Duodenal mucosa (tissue), 2 donors: ENCODE data around the gene SLC37A4.
"Not testable (repeated sequence)": the region's sequence is repeated elsewhere in the genome, so short reads cannot be mapped to it uniquely, and the experiment has no call there.

Experiments
- H3K27ac ChIP-seq: one replicate; pipeline ENCODE4 v1.7.0; 2013; ENCODE audit warnings: low read depth, low read length
- H3K27me3 ChIP-seq, 2 donors: one replicate each; pipeline ENCODE4 v1.7.0; 2013; ENCODE audit warnings: low read length in 2 of 2, control low read depth in 1 of 2; ENCODE audit not compliant: insufficient read depth in 2 of 2, control insufficient read depth in 1 of 2
- H3K36me3 ChIP-seq, 2 donors: one replicate each; pipeline ENCODE4 v1.7.0; 2013; ENCODE audit warnings: low read length in 2 of 2, control low read depth in 1 of 2; ENCODE audit not compliant: insufficient read depth in 2 of 2, control insufficient read depth in 1 of 2
- H3K4me1 ChIP-seq, 2 donors: one replicate each; pipeline ENCODE4 v1.7.0; 2013; ENCODE audit warnings: low read length in 2 of 2, control low read depth in 1 of 2; ENCODE audit not compliant: insufficient read depth in 2 of 2, control insufficient read depth in 1 of 2
- H3K4me3 ChIP-seq, 2 donors: one replicate each; pipeline ENCODE4 v1.7.0; 2013; ENCODE audit warnings: low read length in 2 of 2, low read depth in 1 of 2
- H3K9ac ChIP-seq, 2 donors: one replicate each; pipeline ENCODE4 v1.7.0; 2013; ENCODE audit warnings: low read length in 2 of 2, low read depth in 1 of 2
- H3K9me3 ChIP-seq, 2 donors: one replicate each; pipeline ENCODE4 v1.7.0; 2013; ENCODE audit warnings: low read length in 2 of 2, control low read depth in 1 of 2; ENCODE audit not compliant: control insufficient read depth in 1 of 2

The SLC37A4 gene

GRCh38 chr11:119042927-119043326, 12.2 kb upstream of the SLC37A4 start:
- H3K4me3 ChIP-seq: no peak overlapping the region
- H3K27me3 ChIP-seq: no peaks in the 10 kb centered on the region
- H3K27ac ChIP-seq: no peak overlapping the region
- peaks cover 19 to 37% of the 10 kb centered on the region in 2 donors for H3K36me3 ChIP-seq
- H3K4me1 ChIP-seq: no peaks in the 10 kb centered on the region
- no peak overlapping the region for H3K9ac ChIP-seq
- no peaks in the 10 kb centered on the region for H3K9me3 ChIP-seq

GRCh38 chr11:119041821-119042514, 11.3 kb upstream of the SLC37A4 start:
- Histone ChIP-seq H3K27me3 (no peaks in the 10 kb centered on the region), H3K4me1 (no peaks in the 10 kb centered on the region), H3K9ac (no peak overlapping the region), H3K27ac (no peak overlapping the region), H3K4me3 (no peak overlapping the region), H3K9me3 (no peaks in the 10 kb centered on the region), H3K36me3 (peaks cover 11 to 27% of the 10 kb centered on the region in 2 donors)

- not testable (repeated sequence) for H3K36me3 ChIP-seq, H3K9ac ChIP-seq, H3K27me3 ChIP-seq, H3K9me3 ChIP-seq, H3K4me3 ChIP-seq, H3K4me1 ChIP-seq, H3K27ac ChIP-seq
These were observed 8.8 kb upstream of the SLC37A4 start for GRCh38 chr11:119039471-119039870.

DNA sequence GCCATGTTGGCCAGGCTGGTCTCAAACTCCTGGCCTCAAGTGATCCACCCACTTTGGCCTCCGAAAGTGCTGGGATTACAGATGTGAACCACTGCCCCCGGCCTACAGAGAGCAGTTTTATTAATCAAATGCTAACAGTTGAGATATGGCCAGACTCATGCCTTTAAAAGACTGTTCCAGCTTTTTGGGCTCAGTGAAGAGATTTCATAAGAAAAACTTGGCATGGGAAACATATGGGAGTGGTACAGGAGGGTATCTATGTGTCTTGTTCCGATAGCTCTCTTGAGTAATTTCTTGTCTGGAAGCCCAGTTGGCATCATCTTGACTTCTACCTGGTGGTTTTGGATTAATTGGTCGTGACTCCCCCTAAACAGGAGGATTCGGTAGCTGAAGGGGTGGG, 8.2 kb upstream of the SLC37A4 start:
- Histone ChIP-seq H3K4me3 (no peak overlapping the region), H3K4me1 (no peaks in the 10 kb centered on the region), H3K9me3 (no peaks in the 10 kb centered on the region), H3K27me3 (no peaks in the 10 kb centered on the region), H3K36me3 (no peaks in the 10 kb centered on the region), H3K27ac (no peak overlapping the region), H3K9ac (no peak overlapping the region)

- Histone ChIP-seq H3K36me3 (no peaks in the 10 kb centered on the region), H3K4me3 (no peak overlapping the region), H3K27ac (no peak overlapping the region), H3K4me1 (peaks cover 2 to 5% of the 10 kb centered on the region in 2 donors), H3K9ac (no peak overlapping the region), H3K9me3 (no peaks in the 10 kb centered on the region), H3K27me3 (no peaks in the 10 kb centered on the region)
These were observed 4.1 kb upstream of the SLC37A4 start for GRCh38 chr11:119034813-119035212.

DNA sequence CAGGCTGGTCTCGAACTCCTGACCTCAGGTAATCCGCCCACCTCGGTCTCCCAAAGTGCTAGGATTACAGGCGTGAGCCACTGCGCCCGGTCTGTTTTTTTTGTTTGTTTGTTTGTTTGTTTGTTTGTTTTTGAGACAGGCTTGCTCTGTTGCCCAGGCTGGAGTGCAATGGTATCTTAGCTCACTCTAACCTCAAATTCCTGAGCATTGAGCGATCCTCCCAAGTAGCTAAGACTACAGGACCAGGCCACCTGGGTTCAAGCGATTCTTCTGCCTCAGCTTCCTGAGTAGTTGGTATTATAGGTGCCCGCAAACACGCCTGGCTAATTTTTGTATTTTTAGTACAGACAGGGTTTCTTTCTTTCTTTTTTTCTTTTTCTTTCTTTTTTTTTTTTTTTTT, 2.7 kb upstream of the SLC37A4 start:
- H3K4me1 ChIP-seq: peaks cover 13 to 18% of the 10 kb centered on the region in 2 donors
- not testable (repeated sequence) for H3K27ac ChIP-seq, H3K9me3 ChIP-seq, H3K36me3 ChIP-seq, H3K4me3 ChIP-seq, H3K27me3 ChIP-seq, H3K9ac ChIP-seq

GRCh38 chr11:119031912-119032280, 1.2 kb upstream of the SLC37A4 start:
- Histone ChIP-seq H3K27ac (no peak overlapping the region), H3K4me3 (no peak overlapping the region), H3K4me1 (peaks cover 22 to 31% of the 10 kb centered on the region in 2 donors)

GRCh38 chr11:119030029-119030328, 698 bp downstream of the SLC37A4 start:
- Histone ChIP-seq H3K9ac (peak overlapping the region; percentile 84 to 92), H3K27ac (peak overlapping the region; percentile 66), H3K9me3 (no peaks in the 10 kb centered on the region), H3K27me3 (no peaks in the 10 kb centered on the region), H3K36me3 (peaks cover under 1 to 20% of the 10 kb centered on the region in 2 donors), H3K4me3 (peak overlapping the region; percentile 89 to 93), H3K4me1 (peaks cover 35 to 48% of the 10 kb centered on the region in 2 donors)

More at GRCh38 chr11:119031912-119032280, 1.2 kb upstream of the SLC37A4 start:
- H3K36me3 ChIP-seq: peaks cover 0 to 7% of the 10 kb centered on the region in 2 donors
- no peaks in the 10 kb centered on the region for H3K9me3 ChIP-seq
- H3K27me3 ChIP-seq: no peaks in the 10 kb centered on the region
- no peak overlapping the region for H3K9ac ChIP-seq

DNA sequence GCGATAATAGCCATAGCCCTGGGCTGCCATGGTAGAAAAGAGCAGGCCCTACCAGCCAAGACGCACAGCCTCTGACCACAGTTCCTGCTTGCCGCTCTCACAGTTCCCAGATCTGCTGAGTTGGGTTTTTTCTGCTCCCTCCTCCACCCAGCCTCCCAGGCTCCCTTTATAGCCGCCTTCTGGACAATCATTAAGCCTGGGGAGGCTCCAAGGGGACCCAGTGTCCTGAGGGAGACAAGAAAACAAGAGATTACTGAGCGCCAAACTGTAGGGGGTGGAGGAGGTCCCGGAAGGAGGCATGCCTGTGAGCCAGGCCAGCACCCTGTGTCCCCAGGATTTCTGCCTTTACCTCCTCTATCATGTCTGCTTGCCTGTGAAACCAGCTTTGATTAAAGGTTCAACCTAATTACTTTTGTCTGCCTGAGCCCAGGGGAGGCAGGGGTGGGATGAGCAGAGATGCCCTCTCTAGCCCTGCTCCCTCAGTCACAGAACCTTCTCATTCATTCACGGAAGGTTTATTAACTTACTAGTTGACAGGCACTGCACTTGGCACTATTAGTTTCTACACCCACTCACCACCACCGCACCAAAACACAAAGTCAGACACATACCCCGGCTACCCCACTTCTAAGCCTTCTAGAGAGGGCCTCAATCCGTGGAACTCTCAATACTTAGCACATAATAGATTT, 1.2 kb downstream of the SLC37A4 start:
- Histone ChIP-seq H3K4me1 (peaks cover 40 to 53% of the 10 kb centered on the region in 2 donors), H3K27me3 (no peaks in the 10 kb centered on the region), H3K4me3 (peak overlapping the region; percentile 89 to 93), H3K27ac (peak overlapping the region; percentile 66), H3K36me3 (peaks cover 4 to 25% of the 10 kb centered on the region in 2 donors), H3K9ac (peak overlapping the region; percentile 84 to 92), H3K9me3 (no peaks in the 10 kb centered on the region)

DNA sequence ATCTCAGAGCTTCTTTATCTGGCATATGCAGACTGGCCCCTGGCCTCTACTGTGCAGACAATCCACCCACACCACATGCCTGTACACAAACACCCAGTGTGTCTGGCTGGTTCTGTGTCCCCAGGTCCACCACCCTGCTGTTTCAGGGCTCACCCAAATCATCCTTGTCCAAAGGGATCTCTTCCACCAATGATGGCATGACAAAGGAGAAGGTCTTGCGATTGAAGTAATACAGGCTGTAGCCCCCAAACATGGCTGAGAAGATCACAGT, 1.7 kb downstream of the SLC37A4 start:
- Histone ChIP-seq H3K4me3 (peak overlapping the region; percentile 89 to 93), H3K9me3 (no peaks in the 10 kb centered on the region), H3K36me3 (peaks cover 5 to 30% of the 10 kb centered on the region in 2 donors), H3K27me3 (no peaks in the 10 kb centered on the region), H3K4me1 (peaks cover 44 to 58% of the 10 kb centered on the region in 2 donors), H3K9ac (peak overlapping the region; percentile 84 to 92), H3K27ac (peak overlapping the region; percentile 65)
